IMR-90 (cell line): ENCODE results near the gene AIP.

Experiments used
- CEBPB ChIP-seq: IDR thresholded peaks from 2 replicates; pipeline ENCODE4 v1.6.1; 2012; ENCODE audit warnings: low read depth, low read length, improper control_type of control experiment
- CTCF ChIP-seq: conservative IDR thresholded peaks from 2 replicates; pipeline ENCODE4 v1.5.1; 2012; ENCODE audit warnings: mild to moderate bottlenecking, low read depth, low read length, improper control_type of control experiment
- MAFK ChIP-seq: IDR thresholded peaks from 2 replicates; pipeline ENCODE4 v1.6.1; 2012; ENCODE audit warnings: low read depth, low read length, improper control_type of control experiment
- POLR2A ChIP-seq: IDR thresholded peaks from 2 replicates; pipeline ENCODE4 v1.6.1; 2012; ENCODE audit warnings: mild to moderate bottlenecking, low read depth, low read length
- RAD21 ChIP-seq: IDR thresholded peaks from 2 replicates; pipeline ENCODE4 v1.6.1; 2012; ENCODE audit warnings: low read length, improper control_type of control experiment
- USF2 ChIP-seq: fragments of 150-350 bp; IDR thresholded peaks from 2 replicates; pipeline ENCODE4 v1.6.1; 2017; ENCODE audit warnings: mild to moderate bottlenecking, antibody characterized with exemption, low read length, low read depth

- TF ChIP-seq RAD21 (no peak), MAFK (no peak), CTCF (no peak), POLR2A (no peak), USF2 (no peak), CEBPB (no peak)
These were observed 42.6 kb downstream of the AIP start for GRCh38 chr11:67525275-67525976.
